ENCODE data around the gene DLX3. TPM values are rescaled to one million over a fixed set of nuclear protein-coding genes. Genes with fewer than 3 reads are reported as not detected.

Gene DLX3
- total RNA-seq, 1 donor from 2014 or later = not detected

GRCh38 chr17:50026837-50027171, 31.8 kb upstream of the DLX3 start:
- FAIRE-seq = peak; percentile 99
- H3K27me3 ChIP-seq (ENCODE audit: control insufficient read depth, insufficient read depth, low read length) = no peaks in the 10 kb centered on the region

GRCh38 chr17:50026046-50026675, 31.1 kb upstream of the DLX3 start:
- FAIRE-seq (no peak), DNase-seq (ENCODE audit: low read depth) (no peak)
- no peak for TF ChIP-seq CTCF (IDR thresholded peaks at IDR 0.05; ENCODE audit: insufficient read depth, low read length, severe bottlenecking)
- Histone ChIP-seq H3K4me3 (ENCODE audit: low read depth, low read length) (no peak overlapping the region), H3K27me3 (ENCODE audit: control insufficient read depth, insufficient read depth, low read length) (peaks cover 1% of the 10 kb centered on the region), H3K36me3 (ENCODE audit: control insufficient read depth, insufficient read depth, low read length) (no peaks in the 10 kb centered on the region)

More at GRCh38 chr17:50026837-50027171, 31.8 kb upstream of the DLX3 start:
- H3K4me3 ChIP-seq (ENCODE audit: low read depth, low read length) = peak overlapping the region; percentile 27
- H3K36me3 ChIP-seq (ENCODE audit: control insufficient read depth, insufficient read depth, low read length) = no peaks in the 10 kb centered on the region
- TF ChIP-seq CTCF (IDR thresholded peaks at IDR 0.05; ENCODE audit: insufficient read depth, low read length, severe bottlenecking) = peak; percentile 91
- peak; percentile 89 for DNase-seq (ENCODE audit: low read depth)

DNA sequence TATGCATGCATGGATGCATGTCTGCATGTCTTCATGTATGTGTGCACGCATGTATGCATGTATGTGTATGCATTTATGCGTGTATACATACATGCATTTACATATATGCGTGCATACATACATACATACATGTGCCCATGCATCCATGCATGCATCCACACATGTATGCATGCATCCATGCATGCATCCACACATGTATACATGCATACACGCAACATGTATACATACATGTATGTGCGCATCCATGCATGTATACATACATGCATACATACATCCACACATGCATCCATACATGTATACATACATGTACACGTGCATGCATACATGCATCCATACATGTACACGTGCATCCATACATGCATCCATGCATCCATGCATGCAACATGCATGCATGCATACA, 29.8 kb upstream of the DLX3 start:
- Histone ChIP-seq H3K36me3 (ENCODE audit: control insufficient read depth, insufficient read depth, low read length) (no peaks in the 10 kb centered on the region), H3K27me3 (ENCODE audit: control insufficient read depth, insufficient read depth, low read length) (peaks cover 1% of the 10 kb centered on the region), H3K4me3 (ENCODE audit: low read depth, low read length) (no peak overlapping the region)
- DNase-seq (ENCODE audit: low read depth) (no peak), FAIRE-seq (no peak)
- TF ChIP-seq CTCF (IDR thresholded peaks at IDR 0.05; ENCODE audit: insufficient read depth, low read length, severe bottlenecking) = no peak

GRCh38 chr17:50023520-50023919, 28.5 kb upstream of the DLX3 start:
- Histone ChIP-seq H3K27me3 (ENCODE audit: control insufficient read depth, insufficient read depth, low read length) (peaks cover 1% of the 10 kb centered on the region), H3K4me3 (ENCODE audit: low read depth, low read length) (no peak overlapping the region), H3K36me3 (ENCODE audit: control insufficient read depth, insufficient read depth, low read length) (no peaks in the 10 kb centered on the region)
- DNase-seq (ENCODE audit: low read depth) (no peak), FAIRE-seq (no peak)
- no peak for TF ChIP-seq CTCF (IDR thresholded peaks at IDR 0.05; ENCODE audit: insufficient read depth, low read length, severe bottlenecking)

DNA sequence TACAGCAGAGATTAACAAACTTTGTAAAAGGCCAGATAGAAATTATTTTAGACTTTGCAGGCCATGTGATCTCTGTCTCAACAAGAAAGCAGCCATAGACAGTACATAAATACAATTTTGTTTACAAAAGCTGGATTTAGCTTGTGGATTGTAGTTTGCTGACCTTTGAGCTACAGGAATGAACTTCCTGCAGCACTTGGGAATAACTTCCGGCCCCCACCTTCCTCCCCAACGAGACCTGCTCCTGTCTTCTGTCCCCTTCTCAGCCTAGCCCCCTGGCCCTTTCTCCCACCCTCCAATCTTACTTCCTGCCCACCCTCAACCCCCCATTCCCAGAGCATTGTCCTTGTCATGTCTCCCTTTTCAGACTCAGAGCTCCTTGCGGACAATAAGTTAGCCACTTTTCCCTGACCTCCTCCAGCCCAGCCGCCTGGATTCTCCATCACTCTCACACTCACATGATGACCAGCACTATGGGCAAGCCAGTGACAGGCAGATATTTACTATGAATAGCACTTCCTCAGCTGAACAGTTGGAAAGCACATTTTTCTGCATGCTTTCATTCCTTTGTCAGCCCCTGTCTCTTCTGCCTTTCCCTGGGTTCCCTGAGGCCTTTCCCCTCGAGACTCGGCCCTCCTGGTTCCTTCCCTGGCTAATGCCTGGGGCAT, 27.6 kb upstream of the DLX3 start:
- DNase-seq (ENCODE audit: low read depth) (no peak), FAIRE-seq (no peak)
- Histone ChIP-seq H3K27me3 (ENCODE audit: control insufficient read depth, insufficient read depth, low read length) (peaks cover 1% of the 10 kb centered on the region), H3K4me3 (ENCODE audit: low read depth, low read length) (no peak overlapping the region), H3K36me3 (ENCODE audit: control insufficient read depth, insufficient read depth, low read length) (no peaks in the 10 kb centered on the region)
- TF ChIP-seq CTCF (IDR thresholded peaks at IDR 0.05; ENCODE audit: insufficient read depth, low read length, severe bottlenecking) = no peak
